HFFc6 (cell line): ENCODE measurements around the gene TFIP11. TPM values are rescaled to one million over a fixed set of nuclear protein-coding genes. Genes with fewer than 3 reads are reported as not detected.

Experiments
- DNase-seq: peaks from one replicate; pipeline ENCODE4 v3.0.0-alpha.2; 2018
- H3K27ac Mint-ChIP-seq: 2 replicates; pipeline ENCODE4 v1.8.0; 2020; ENCODE audit warnings: mild to moderate bottlenecking, mixed read lengths
- H3K27me3 Mint-ChIP-seq: 2 replicates; pipeline ENCODE4 v1.8.0; 2021; ENCODE audit warnings: mild to moderate bottlenecking, moderate library complexity, mixed read lengths; ENCODE audit not compliant: insufficient read depth
- H3K36me3 Mint-ChIP-seq: 2 replicates; pipeline ENCODE4 v1.8.0; 2021; ENCODE audit warnings: low read depth, mixed read lengths
- H3K4me1 Mint-ChIP-seq: 2 replicates; pipeline ENCODE4 v1.8.0; 2020; ENCODE audit warnings: low read depth, mixed read lengths
- H3K4me3 Mint-ChIP-seq: 2 replicates; pipeline ENCODE4 v1.8.0; 2020; ENCODE audit warnings: mild to moderate bottlenecking, moderate library complexity, mixed read lengths
- H3K9me3 Mint-ChIP-seq: 2 replicates; pipeline ENCODE4 v1.8.0; 2020; ENCODE audit warnings: mild to moderate bottlenecking, mixed read lengths
- total RNA-seq, 6 experiments: library from RNA; stranded (reverse); fragmentation: NEBNext Ultra II Directional; extraction: Animal tissue kit (Norgen Biotek cat#: 25700); gene quantifications; 2 replicates in 1 of 6; 3 replicates in 5 of 6; pipeline ENCODE4 v1.2.3, GENCODE V29; 2021
- TF ChIP-seq, protein P1 (sequence below): fragments of 200-600 bp; sonication (generic); IDR thresholded peaks from 2 replicates; pipeline ENCODE4 v1.5.0; 2021; ENCODE audit warnings: antibody characterized with exemption, mild to moderate bottlenecking

TFIP11 gene
- total RNA-seq, 6 experiments from 2014 or later, result 31.4 to 35.8 (median 33.9) TPM

- no peaks in the 10 kb centered on the region; the same call in 1 of the 2 replicates for H3K36me3 Mint-ChIP-seq
- H3K27me3 Mint-ChIP-seq, result peaks cover 1% of the 10 kb centered on the region; the same call in 1 of the 2 replicates
- H3K4me3 Mint-ChIP-seq, result no peak overlapping the region
- H3K27ac Mint-ChIP-seq, result no peak overlapping the region; the same call in 1 of the 2 replicates
- no peak for DNase-seq
- TF ChIP-seq, protein P1, sequence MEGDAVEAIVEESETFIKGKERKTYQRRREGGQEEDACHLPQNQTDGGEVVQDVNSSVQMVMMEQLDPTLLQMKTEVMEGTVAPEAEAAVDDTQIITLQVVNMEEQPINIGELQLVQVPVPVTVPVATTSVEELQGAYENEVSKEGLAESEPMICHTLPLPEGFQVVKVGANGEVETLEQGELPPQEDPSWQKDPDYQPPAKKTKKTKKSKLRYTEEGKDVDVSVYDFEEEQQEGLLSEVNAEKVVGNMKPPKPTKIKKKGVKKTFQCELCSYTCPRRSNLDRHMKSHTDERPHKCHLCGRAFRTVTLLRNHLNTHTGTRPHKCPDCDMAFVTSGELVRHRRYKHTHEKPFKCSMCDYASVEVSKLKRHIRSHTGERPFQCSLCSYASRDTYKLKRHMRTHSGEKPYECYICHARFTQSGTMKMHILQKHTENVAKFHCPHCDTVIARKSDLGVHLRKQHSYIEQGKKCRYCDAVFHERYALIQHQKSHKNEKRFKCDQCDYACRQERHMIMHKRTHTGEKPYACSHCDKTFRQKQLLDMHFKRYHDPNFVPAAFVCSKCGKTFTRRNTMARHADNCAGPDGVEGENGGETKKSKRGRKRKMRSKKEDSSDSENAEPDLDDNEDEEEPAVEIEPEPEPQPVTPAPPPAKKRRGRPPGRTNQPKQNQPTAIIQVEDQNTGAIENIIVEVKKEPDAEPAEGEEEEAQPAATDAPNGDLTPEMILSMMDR, result no peak
- peaks cover 44% of the 10 kb centered on the region for H3K4me1 Mint-ChIP-seq
- H3K9me3 Mint-ChIP-seq, result no peaks in the 10 kb centered on the region
These were observed 44.6 kb upstream of the TFIP11 start for GRCh38 chr22:26556904-26557303.

DNA sequence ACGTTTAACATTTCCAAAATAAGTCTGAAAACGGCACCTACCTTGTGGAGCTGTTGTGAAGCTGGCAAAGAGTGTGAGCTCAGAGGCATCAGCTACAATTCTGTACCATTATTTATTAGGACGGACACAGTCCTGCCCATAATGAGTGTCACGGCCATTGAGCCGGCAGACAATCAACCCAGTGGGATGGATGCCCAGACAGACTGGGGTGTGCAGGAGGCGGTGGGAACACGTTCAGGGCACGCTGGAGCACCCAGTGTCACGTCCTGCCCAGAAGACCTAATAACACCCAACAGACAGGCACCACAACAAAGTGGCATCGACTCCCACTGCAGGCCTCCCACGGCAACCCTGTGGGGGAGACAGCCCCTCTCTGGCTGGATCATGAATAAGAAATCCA is 43.2 kb upstream of the TFIP11 start:
- H3K36me3 Mint-ChIP-seq, result no peaks in the 10 kb centered on the region; the same call in 1 of the 2 replicates
- DNase-seq, result no peak
- H3K4me1 Mint-ChIP-seq, result peaks cover 58% of the 10 kb centered on the region
- no peak overlapping the region; the same call in 1 of the 2 replicates for H3K27ac Mint-ChIP-seq
- H3K9me3 Mint-ChIP-seq, result no peaks in the 10 kb centered on the region
- H3K4me3 Mint-ChIP-seq, result no peak overlapping the region
- TF ChIP-seq, protein P1, result no peak
- peaks cover 1% of the 10 kb centered on the region; the same call in 1 of the 2 replicates for H3K27me3 Mint-ChIP-seq

DNA sequence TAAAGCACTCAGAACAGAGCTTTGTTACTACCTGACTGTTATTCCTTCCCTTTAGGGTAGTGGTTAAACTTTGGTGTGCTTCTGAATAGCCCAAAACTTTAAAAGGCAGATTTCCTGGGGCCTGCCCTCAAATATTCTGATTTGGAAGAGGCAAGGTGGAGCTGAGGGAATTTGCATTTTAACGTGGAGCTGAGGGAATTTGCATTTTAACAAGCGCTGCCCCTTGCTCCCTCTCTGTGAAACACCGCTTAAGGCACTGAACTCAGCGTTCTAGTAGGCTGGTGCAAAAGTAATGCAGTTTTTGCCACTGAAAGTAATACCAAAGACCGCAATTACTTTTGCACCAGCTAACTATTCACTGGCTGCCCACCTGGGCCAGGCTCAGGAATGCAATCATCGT is 42.7 kb upstream of the TFIP11 start:
- no peaks in the 10 kb centered on the region; the same call in 1 of the 2 replicates for H3K36me3 Mint-ChIP-seq
- no peak overlapping the region for H3K4me3 Mint-ChIP-seq
- H3K27ac Mint-ChIP-seq, result peak overlapping the region; percentile 94
- TF ChIP-seq, protein P1, result no peak
- peaks cover 64% of the 10 kb centered on the region for H3K4me1 Mint-ChIP-seq
- DNase-seq, result no peak
- peaks cover 1% of the 10 kb centered on the region; the same call in 1 of the 2 replicates for H3K27me3 Mint-ChIP-seq
- no peaks in the 10 kb centered on the region for H3K9me3 Mint-ChIP-seq

GRCh38 chr22:26553056-26553752 is 40.9 kb upstream of the TFIP11 start:
- H3K27ac Mint-ChIP-seq, result peak overlapping the region; percentile 94
- H3K36me3 Mint-ChIP-seq, result no peaks in the 10 kb centered on the region; the same call in 1 of the 2 replicates
- peak overlapping the region; percentile 81 for H3K4me3 Mint-ChIP-seq

DNA sequence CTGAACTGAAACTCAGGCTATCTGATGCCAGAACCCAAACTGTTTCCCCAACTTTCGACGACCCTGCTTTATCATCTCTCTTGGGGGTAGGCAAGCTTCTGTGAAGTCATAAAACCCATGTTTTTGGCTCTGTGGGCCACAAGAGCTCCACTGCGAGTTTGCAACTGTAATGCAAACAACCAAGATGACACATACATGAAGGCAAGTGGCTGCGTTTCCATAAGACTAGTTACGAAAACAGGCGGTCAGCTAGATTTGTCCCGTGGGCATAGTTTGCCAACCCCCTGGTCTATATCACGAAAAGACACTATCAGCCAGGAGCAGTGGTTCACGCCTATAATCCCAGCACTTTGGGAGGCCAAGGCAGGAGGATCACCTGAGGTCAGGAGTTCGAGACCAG is 40.2 kb upstream of the TFIP11 start:
- H3K4me1 Mint-ChIP-seq, result peaks cover 61% of the 10 kb centered on the region
- H3K9me3 Mint-ChIP-seq, result no peaks in the 10 kb centered on the region
- no peak for DNase-seq
- H3K27ac Mint-ChIP-seq, result peak overlapping the region; percentile 94
- peak overlapping the region; percentile 45; the same call in 1 of the 2 replicates for H3K4me3 Mint-ChIP-seq
- TF ChIP-seq, protein P1, result no peak
- peaks cover 1% of the 10 kb centered on the region; the same call in 1 of the 2 replicates for H3K27me3 Mint-ChIP-seq
- H3K36me3 Mint-ChIP-seq, result no peaks in the 10 kb centered on the region; the same call in 1 of the 2 replicates

More at GRCh38 chr22:26553056-26553752, 40.9 kb upstream of the TFIP11 start:
- Mint-ChIP-seq H3K4me1 (peaks cover 60% of the 10 kb centered on the region), H3K9me3 (no peaks in the 10 kb centered on the region), H3K27me3 (peaks cover 1% of the 10 kb centered on the region; the same call in 1 of the 2 replicates)
- peak; percentile 86 for DNase-seq
- TF ChIP-seq, protein P1, result no peak
